ENCODE data around the gene CAMK2G. TPM values are rescaled to one million over a fixed set of nuclear protein-coding genes. Genes with fewer than 3 reads are reported as not detected.
"Not testable (repeated sequence)": the region's sequence is repeated elsewhere in the genome, so short reads cannot be mapped to it uniquely, and the experiment has no call there.

Gene CAMK2G
- total RNA-seq, 1 donor from 2014 or later: 48.9 TPM

DNA sequence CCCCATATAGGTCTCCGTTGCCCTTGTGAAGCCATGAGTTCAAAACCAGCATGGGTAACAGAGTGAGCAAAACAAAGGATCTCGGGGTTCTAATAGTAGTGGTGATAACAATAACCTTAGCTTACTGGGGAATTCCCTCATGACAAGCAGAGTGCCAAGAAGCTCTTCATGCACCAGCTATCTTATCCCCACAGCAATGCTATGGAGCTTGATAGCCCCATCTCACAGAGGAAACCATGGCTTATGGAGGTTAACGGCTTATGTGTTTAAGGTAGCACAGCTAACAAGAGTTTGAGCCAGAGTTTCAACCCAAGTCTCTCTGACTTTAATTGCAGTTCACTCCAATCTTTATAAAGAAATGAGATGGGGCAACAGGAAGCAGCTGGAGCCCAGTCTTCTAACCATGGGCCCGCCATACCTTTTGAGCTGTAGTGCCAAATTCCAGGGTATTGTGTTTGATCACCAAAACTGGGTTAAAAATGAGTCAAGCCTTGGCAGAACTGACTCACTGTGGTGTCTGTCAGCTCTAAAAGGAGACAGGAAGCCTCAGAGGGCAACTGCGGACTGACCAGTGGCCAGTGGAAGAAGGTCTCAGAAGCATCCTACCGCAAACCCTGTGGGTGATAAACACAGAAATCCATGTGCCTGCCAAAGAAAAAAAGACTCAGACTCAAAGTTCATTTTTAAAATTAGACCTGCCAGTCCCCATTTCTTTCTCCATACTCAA, 20.1 kb upstream of the CAMK2G start:
- no peaks in the 10 kb centered on the region for H3K9me3 ChIP-seq
- peaks cover 22% of the 10 kb centered on the region for H3K4me1 ChIP-seq
- intact Hi-C loops (cut with DNase I): no loop called here
- H3K27me3 ChIP-seq: no peaks in the 10 kb centered on the region
- H3K4me3 ChIP-seq: no peak overlapping the region
- TF ChIP-seq POLR2AphosphoS5 (IDR thresholded peaks at IDR 0.05; ENCODE audit: insufficient read depth in 1 of 2, low read depth in 1 of 2): no peak
- TF ChIP-seq, protein P1, sequence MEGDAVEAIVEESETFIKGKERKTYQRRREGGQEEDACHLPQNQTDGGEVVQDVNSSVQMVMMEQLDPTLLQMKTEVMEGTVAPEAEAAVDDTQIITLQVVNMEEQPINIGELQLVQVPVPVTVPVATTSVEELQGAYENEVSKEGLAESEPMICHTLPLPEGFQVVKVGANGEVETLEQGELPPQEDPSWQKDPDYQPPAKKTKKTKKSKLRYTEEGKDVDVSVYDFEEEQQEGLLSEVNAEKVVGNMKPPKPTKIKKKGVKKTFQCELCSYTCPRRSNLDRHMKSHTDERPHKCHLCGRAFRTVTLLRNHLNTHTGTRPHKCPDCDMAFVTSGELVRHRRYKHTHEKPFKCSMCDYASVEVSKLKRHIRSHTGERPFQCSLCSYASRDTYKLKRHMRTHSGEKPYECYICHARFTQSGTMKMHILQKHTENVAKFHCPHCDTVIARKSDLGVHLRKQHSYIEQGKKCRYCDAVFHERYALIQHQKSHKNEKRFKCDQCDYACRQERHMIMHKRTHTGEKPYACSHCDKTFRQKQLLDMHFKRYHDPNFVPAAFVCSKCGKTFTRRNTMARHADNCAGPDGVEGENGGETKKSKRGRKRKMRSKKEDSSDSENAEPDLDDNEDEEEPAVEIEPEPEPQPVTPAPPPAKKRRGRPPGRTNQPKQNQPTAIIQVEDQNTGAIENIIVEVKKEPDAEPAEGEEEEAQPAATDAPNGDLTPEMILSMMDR (IDR thresholded peaks at IDR 0.05): no peak
- TF ChIP-seq POLR2A (IDR thresholded peaks at IDR 0.05): no peak
- no peak overlapping the region for H3K27ac ChIP-seq
- H3K36me3 ChIP-seq: no peaks in the 10 kb centered on the region
- no peak for DNase-seq (ENCODE audit: extremely low spot score in 2 of 2)

DNA sequence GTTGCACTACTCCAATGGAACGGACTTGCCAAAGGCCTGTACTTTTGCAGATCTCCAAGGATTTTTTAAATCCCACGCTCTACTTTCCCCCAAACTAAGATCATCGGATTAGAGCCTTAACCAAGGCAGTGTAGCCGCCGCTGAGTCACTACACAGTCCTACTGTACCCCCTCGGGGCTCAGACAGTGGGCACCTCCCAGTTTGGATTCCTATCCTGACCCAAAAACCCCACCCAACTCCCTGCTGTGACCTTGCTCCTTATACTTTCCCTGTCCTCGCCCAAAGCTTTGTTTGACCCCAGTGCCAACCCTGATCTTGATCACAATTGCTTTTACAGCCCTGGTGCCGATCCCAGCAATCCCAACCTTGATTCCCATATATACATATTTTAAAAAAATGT, 19.1 kb upstream of the CAMK2G start:
- intact Hi-C loops (cut with DNase I): no loop called here
- Histone ChIP-seq H3K9me3 (no peaks in the 10 kb centered on the region), H3K27me3 (no peaks in the 10 kb centered on the region), H3K4me3 (no peak overlapping the region), H3K4me1 (peaks cover 30% of the 10 kb centered on the region), H3K36me3 (no peaks in the 10 kb centered on the region), H3K27ac (no peak overlapping the region)
- TF ChIP-seq POLR2AphosphoS5 (IDR thresholded peaks at IDR 0.05; ENCODE audit: insufficient read depth in 1 of 2, low read depth in 1 of 2) (no peak), POLR2A (IDR thresholded peaks at IDR 0.05) (no peak)
- TF ChIP-seq, protein P1 (IDR thresholded peaks at IDR 0.05): no peak
- no peak for DNase-seq (ENCODE audit: extremely low spot score in 2 of 2)

DNA sequence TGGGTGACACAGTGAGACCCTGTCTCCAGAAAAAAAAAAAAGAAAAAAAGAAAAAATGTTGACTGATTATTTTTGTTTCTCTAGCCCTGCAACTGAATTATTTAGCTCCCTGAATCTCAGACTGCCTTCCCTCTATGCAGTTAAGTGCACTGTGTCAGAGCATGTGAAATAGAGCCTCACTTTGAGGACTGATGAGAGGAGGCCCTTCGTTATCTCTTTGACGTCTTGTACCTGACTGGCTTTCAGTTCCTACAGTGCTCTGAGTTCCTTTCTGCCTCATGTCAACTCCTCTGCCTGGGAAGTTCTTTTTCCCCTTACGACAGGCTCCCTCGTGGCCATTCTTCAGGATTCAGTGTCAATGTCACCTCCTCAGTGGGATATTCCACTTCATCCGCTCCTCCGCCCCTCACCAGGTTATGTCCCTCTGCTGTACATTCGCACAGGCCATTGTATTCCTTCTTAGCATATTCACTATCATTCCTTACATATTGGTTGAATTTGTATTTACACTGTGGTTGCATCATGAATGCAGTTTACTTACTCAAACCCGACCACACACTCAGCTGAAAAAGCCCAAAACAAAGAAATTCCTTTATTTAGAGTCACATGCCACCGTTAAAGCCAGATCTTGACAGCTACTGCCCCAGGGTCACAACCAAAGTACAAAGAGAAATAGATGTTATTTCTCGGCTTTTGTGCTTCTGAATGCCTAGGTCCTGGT, 18.1 kb upstream of the CAMK2G start:
- Histone ChIP-seq H3K36me3 (no peaks in the 10 kb centered on the region), H3K9me3 (no peaks in the 10 kb centered on the region), H3K4me3 (no peak overlapping the region), H3K27me3 (no peaks in the 10 kb centered on the region), H3K27ac (no peak overlapping the region), H3K4me1 (peaks cover 40% of the 10 kb centered on the region)
- no peak for DNase-seq (ENCODE audit: extremely low spot score in 2 of 2)
- TF ChIP-seq POLR2AphosphoS5 (IDR thresholded peaks at IDR 0.05; ENCODE audit: insufficient read depth in 1 of 2, low read depth in 1 of 2): no peak
- no peak for TF ChIP-seq POLR2A (IDR thresholded peaks at IDR 0.05)
- TF ChIP-seq, protein P1 (IDR thresholded peaks at IDR 0.05): no peak
- intact Hi-C loops (cut with DNase I): no loop called here

DNA sequence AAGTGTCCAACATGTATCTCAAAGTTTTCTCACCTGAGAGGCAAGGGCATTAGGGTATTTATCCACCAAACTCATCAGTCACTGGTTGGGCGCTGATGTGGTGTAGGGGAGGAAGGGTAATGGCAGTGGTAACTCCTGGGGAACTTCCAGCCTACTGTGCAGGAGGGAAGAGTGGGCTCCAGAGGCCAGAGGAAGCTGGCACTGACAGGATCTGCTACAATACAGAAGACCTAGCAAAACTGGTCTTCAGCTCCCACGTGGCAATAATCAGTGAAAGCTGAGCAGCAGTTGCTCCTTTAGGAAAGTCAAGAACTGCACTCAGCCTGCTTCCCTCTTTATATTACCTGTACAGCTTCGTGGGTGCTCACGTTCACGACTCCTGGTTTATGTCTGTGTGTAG, 17.2 kb upstream of the CAMK2G start:
- no peaks in the 10 kb centered on the region for H3K36me3 ChIP-seq
- H3K4me1 ChIP-seq: peaks cover 49% of the 10 kb centered on the region
- intact Hi-C loops (cut with DNase I): no loop called here
- TF ChIP-seq POLR2AphosphoS5 (IDR thresholded peaks at IDR 0.05; ENCODE audit: insufficient read depth in 1 of 2, low read depth in 1 of 2) (no peak), POLR2A (IDR thresholded peaks at IDR 0.05) (no peak)
- TF ChIP-seq, protein P1 (IDR thresholded peaks at IDR 0.05): no peak
- H3K27me3 ChIP-seq: no peaks in the 10 kb centered on the region
- no peaks in the 10 kb centered on the region for H3K9me3 ChIP-seq
- H3K4me3 ChIP-seq: no peak overlapping the region
- no peak for DNase-seq (ENCODE audit: extremely low spot score in 2 of 2)
- no peak overlapping the region for H3K27ac ChIP-seq

DNA sequence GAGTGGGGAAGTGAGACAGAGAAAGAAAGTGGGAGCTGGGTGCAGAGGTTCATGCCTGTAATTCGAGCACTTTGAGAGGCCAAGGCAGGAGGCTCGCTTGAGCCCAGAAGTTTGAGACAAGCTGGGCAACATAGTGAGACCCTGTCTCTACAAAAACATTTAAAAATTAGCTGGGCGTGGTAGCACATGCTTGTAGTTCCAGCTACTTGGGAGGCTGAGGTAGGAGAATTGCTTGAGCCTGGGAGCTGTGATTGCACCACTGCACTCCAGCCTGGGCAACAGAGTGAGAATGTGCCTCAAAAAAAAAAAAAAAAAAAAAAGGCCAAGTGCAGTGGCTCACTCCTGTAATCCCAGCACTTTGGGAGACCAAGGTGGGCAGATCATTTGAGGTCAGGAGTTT, 16.5 kb upstream of the CAMK2G start:
- intact Hi-C loops (cut with DNase I); H3K4me3 ChIP-seq; DNase-seq (ENCODE audit: extremely low spot score in 2 of 2); H3K9me3 ChIP-seq; H3K27me3 ChIP-seq; H3K36me3 ChIP-seq; H3K27ac ChIP-seq: not testable (repeated sequence)
- H3K4me1 ChIP-seq: peaks cover 56% of the 10 kb centered on the region

All from vagina (tissue), 2 donors.